ENCODE results near the gene SGTB. TPM values are rescaled to one million over a fixed set of nuclear protein-coding genes. Genes with fewer than 3 reads are reported as not detected.

The SGTB gene
- total and polyA plus RNA-seq, 2 of the 8 experiments (the other 6 are each of a cell fraction or from before 2014, with no cell fraction given) = 2.2 to 18.7 TPM

DNA sequence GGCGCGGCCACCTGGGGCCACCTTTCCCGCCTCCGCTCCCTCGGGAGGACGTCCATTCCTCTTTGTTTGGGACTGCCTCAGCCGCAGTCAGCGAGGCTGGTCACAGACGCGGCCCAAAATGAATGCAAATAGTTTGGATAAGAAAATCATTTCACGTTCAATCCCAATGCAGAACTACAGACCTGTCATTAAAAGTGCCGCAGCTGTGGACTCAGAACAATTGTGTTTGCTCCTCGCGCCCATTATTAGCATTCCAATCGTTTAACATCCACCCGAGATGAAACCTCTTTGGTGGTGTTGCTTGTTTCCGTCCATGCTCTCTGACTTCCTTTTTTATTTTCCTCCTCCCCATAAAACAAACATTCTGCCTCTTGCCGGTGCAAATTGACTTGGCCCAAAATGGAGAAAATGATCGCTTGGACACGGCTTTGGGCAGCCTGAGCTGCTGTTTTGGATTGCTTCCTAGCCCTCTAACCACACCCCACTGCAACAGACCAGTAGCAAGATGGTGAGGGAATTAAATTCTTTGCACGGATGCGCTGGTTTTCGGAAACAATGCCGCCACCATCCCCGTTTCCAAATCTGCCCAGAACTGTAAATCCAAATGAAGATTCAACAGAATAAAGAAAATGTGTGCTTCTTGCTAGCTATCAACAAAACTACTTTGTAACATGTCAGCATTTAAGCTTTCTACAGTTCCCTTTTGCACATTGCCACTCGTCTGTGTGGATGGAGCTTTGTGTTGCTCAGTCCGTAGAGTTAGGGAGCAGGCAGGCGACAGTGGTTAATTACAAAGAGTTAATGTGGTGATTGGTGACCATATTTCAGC is 880 bp upstream of the SGTB start (continued):
- TF ChIP-seq FOSL1 (IDR thresholded peaks at IDR 0.05; ENCODE audit: insufficient read depth, low read depth, low read length) (no peak), CBX5 (IDR thresholded peaks at IDR 0.05; ENCODE audit: low read depth, low read length) (no peak), SIRT6 (IDR thresholded peaks at IDR 0.05; ENCODE audit: low read length) (no peak), JUND (IDR thresholded peaks at IDR 0.05; ENCODE audit: low read length) (no peak), RNF2 (IDR thresholded peaks at IDR 0.05; ENCODE audit: borderline replicate concordance, low read depth, low read length, missing control alignments, poor library complexity, severe bottlenecking) (no peak), RBBP5 (IDR thresholded peaks at IDR 0.05; ENCODE audit: borderline replicate concordance, low read depth, low read length) (no peak), POLR2A (IDR thresholded peaks at IDR 0.05; ENCODE audit: control extremely low read depth in 1 of 2, low read depth in 2 of 2, low read length in 2 of 2) (peak; percentile 47 to 64), NRF1 (IDR thresholded peaks at IDR 0.05; ENCODE audit: low read depth, low read length) (no peak), TBP (IDR thresholded peaks at IDR 0.05; ENCODE audit: low read depth, low read length) (peak; percentile 47; the same call in 1 of the 2 replicates), MAFK (IDR thresholded peaks at IDR 0.05; ENCODE audit: low read depth, low read length) (no peak), HDAC2 (IDR thresholded peaks at IDR 0.05; ENCODE audit: borderline replicate concordance in 1 of 2, low read depth in 2 of 2, low read length in 2 of 2) (no peak)
- TF ChIP-seq, protein P1, sequence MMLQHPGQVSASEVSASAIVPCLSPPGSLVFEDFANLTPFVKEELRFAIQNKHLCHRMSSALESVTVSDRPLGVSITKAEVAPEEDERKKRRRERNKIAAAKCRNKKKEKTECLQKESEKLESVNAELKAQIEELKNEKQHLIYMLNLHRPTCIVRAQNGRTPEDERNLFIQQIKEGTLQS (IDR thresholded peaks at IDR 0.05; ENCODE audit: insufficient read depth, low read depth, low read length) = no peak
